Thoracic aorta (tissue), 2 donors: Measurements from ENCODE around the gene CAPN7. TPM values are rescaled to one million over a fixed set of nuclear protein-coding genes. Genes with fewer than 3 reads are reported as not detected.

Experiments
- ATAC-seq: fragments of 150-250 bp; one replicate; pipeline ENCODE4 v1.8.0; 2017; ENCODE audit warnings: low read depth; ENCODE audit not compliant: insufficient number of reproducible peaks, low FRiP score
- DNase-seq: peaks from one replicate; pipeline ENCODE4 v3.0.0-alpha.2; 2020; ENCODE audit warnings: low spot score
- H3K27ac ChIP-seq, 2 donors: fragments of 200-600 bp; sonication (generic); 1 replicate in 1 of 2; 2 replicates in 1 of 2; pipeline ENCODE4 v1.5.1; 2016; ENCODE audit warnings: mild to moderate bottlenecking in 2 of 2, moderate library complexity in 2 of 2
- H3K27me3 ChIP-seq: fragments of 200-600 bp; sonication (generic); replicated peaks from 2 replicates; pipeline ENCODE4 v1.6.0; 2016; ENCODE audit warnings: mild to moderate bottlenecking; ENCODE audit not compliant: insufficient read depth
- H3K36me3 ChIP-seq: fragments of 200-600 bp; sonication (generic); one replicate; pipeline ENCODE4 v1.5.1; 2016
- H3K4me1 ChIP-seq, 2 donors: fragments of 200-600 bp; sonication (generic); 1 replicate in 1 of 2; 2 replicates in 1 of 2; pipeline versions ENCODE4 v1.5.1 to v1.6.0; 2016; ENCODE audit warnings: low read depth in 2 of 2, mild to moderate bottlenecking in 1 of 2; ENCODE audit not compliant: control insufficient read depth in 1 of 2
- H3K4me3 ChIP-seq: fragments of 200-600 bp; sonication (generic); 2 replicates; pipeline ENCODE4 v1.5.1; 2016; ENCODE audit warnings: mild to moderate bottlenecking
- H3K9me3 ChIP-seq: fragments of 200-600 bp; sonication (generic); 2 replicates; pipeline ENCODE4 v1.5.1; 2016
- CTCF ChIP-seq: fragments of 200-600 bp; sonication (generic); IDR thresholded peaks from one replicate; pipeline ENCODE4 v1.5.1; 2019; ENCODE audit warnings: antibody characterized with exemption
- total RNA-seq, 2 donors: library from RNA; depleted of rRNA; stranded (reverse); fragments of >200 nt; gene quantifications; one replicate each; pipeline versions ENCODE4 v1.1.0 to v1.2.3, GENCODE V29; 2016

The CAPN7 gene
- total RNA-seq, 2 donors from 2014 or later = 40.1 to 73.8 TPM

GRCh38 chr3:15223685-15224572 lies 17.9 kb downstream of the CAPN7 start:
- no peak overlapping the region for H3K27ac ChIP-seq
- no peak for ATAC-seq
- no peak for TF ChIP-seq CTCF
- peaks cover 29% of the 10 kb centered on the region for H3K36me3 ChIP-seq
- no peaks in the 10 kb centered on the region for H3K9me3 ChIP-seq
- DNase-seq = no peak
- H3K4me3 ChIP-seq = no peak overlapping the region
- H3K4me1 ChIP-seq = peaks cover 0 to under 1% of the 10 kb centered on the region in 2 donors
- H3K27me3 ChIP-seq = no peaks in the 10 kb centered on the region

- Histone ChIP-seq H3K36me3 (peaks cover 23% of the 10 kb centered on the region), H3K27me3 (no peaks in the 10 kb centered on the region), H3K27ac (no peak overlapping the region), H3K4me1 (no peaks in the 10 kb centered on the region), H3K9me3 (no peaks in the 10 kb centered on the region), H3K4me3 (no peak overlapping the region)
- DNase-seq (no peak), ATAC-seq (no peak)
- no peak for TF ChIP-seq CTCF
Observed at GRCh38 chr3:15228147-15228546, 22.1 kb downstream of the CAPN7 start.

- no peak for TF ChIP-seq CTCF
- Histone ChIP-seq H3K4me3 (no peak overlapping the region), H3K4me1 (no peaks in the 10 kb centered on the region), H3K36me3 (peaks cover 32% of the 10 kb centered on the region), H3K27me3 (no peaks in the 10 kb centered on the region), H3K9me3 (no peaks in the 10 kb centered on the region), H3K27ac (no peak overlapping the region)
- ATAC-seq (no peak), DNase-seq (no peak)
Observed at GRCh38 chr3:15229262-15229661, 23.2 kb downstream of the CAPN7 start.

GRCh38 chr3:15241341-15241740 lies 35.3 kb downstream of the CAPN7 start:
- DNase-seq (no peak), ATAC-seq (no peak)
- peaks cover 50% of the 10 kb centered on the region for H3K36me3 ChIP-seq
- H3K27ac ChIP-seq = no peak overlapping the region
- H3K4me1 ChIP-seq = no peaks in the 10 kb centered on the region
- H3K27me3 ChIP-seq = no peaks in the 10 kb centered on the region
- no peak for TF ChIP-seq CTCF
- H3K4me3 ChIP-seq = no peak overlapping the region
- no peaks in the 10 kb centered on the region for H3K9me3 ChIP-seq

GRCh38 chr3:15243822-15244482 lies 37.9 kb downstream of the CAPN7 start:
- no peak for TF ChIP-seq CTCF
- Histone ChIP-seq H3K9me3 (no peaks in the 10 kb centered on the region), H3K27me3 (no peaks in the 10 kb centered on the region), H3K4me1 (no peaks in the 10 kb centered on the region), H3K36me3 (peaks cover 55% of the 10 kb centered on the region), H3K27ac (no peak overlapping the region), H3K4me3 (no peak overlapping the region)
- ATAC-seq = no peak
- DNase-seq = no peak
